HUDEP-2 (cell line): ENCODE data around the gene DTNA.

Experiments
- DNase-seq, 76 experiments: peaks; one replicate each; lab custom pipeline; 2025; ENCODE audit not compliant: unreplicated experiment in 76 of 76; lab: John Stamatoyannopoulos, UW

The DTNA gene

DNA sequence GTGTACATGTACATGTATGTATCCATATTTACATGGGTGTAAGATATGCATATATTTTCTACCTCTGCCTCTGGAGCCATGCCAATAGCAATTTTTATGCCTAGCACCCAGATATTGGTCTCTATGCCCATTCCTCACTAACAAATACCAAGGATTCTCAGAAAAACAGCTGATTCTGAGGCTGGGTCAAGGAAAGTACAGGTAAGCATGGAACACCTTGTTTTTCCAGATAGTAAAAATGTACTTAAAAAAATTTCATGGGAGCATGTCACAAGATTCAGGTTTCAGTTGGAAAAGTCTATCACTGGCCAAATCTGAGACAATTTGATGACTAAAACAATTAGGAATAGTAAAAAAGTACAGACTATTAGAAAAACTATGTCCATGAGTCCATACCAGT lies 216.6 kb downstream of the DTNA start:
- DNase-seq: no peak

DNA sequence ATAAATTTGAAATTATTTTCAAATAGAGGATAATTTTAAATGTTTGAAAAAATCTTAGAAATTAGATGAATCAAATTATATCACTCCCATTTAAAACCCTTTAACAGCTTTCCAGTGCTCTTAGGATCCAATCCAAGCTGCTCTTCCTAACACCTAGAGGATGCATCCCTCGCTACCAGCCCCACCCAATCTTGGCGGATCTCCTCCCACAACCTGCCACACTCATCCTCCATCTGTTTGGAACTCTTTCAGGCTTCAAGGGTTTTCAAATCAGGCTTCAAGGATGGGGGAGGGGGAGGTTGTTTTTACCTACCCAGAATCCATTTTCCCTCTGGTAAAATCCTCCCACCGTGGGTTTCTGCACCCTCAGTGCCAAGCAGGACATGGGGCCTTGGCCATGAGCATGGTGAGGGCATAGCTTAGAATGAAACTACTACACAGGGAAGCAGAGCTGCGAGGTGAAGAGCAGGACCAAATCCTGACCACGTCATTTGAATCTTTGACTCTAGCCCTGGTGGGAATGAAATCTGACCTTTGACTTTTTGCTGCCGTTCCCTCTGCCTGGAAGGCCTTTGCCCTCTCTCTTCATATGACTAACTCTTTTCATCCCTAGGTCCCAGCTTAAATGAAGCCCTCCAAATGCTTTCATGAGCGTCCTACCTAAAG lies 218.1 kb downstream of the DTNA start:
- no peak for DNase-seq

DNA sequence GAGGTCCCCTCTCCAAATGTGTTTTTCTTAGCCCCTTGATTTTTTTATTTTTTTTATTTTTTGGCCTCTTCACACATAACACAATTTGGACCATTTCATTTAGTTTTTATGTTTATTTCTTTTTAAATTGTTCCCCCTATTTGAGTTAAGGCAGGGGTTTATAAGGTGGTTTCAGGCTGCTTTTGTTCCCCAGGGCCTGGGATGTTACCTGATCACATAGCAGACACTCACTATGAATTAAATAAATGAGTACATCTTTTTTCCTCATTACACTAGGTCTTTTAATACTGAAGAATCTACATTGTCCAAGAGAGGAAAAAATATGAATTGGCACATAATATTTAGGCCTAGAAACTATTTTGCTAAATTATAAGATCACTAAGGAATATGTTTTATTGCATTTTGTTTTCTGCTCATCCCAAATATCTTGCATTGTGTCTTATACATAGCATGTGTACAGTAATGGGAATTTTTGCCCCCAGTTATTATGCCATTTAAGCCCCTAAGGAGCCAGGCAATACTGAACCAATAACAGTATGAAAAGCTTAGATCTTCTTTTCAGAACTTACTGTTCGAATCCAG lies 218.7 kb downstream of the DTNA start:
- DNase-seq: no peak

- no peak for DNase-seq
These were observed 219.3 kb downstream of the DTNA start for GRCh38 chr18:34929336-34929780.

DNA sequence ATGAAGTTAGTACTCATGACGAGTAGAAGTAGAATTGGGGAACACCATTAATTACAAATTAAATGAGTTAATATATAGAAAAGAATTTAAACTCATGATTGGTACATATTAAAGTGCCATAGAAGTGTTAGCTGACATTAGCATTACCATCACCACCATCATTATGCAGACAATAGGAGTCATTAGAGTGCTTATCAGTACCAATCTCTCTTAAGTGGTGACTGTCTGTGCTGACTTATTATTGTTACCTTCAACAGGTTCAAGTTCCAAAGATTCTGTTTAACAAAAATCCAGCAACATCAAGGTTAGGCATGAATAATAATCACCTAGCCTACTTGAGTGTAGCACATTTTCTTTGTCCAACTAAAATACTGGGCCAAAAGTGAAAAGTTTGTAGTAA lies 222.3 kb downstream of the DTNA start:
- DNase-seq: no peak

GRCh38 chr18:34932792-34933466 lies 222.8 kb downstream of the DTNA start:
- DNase-seq: no peak

- no peak for DNase-seq
These were observed 224.0 kb downstream of the DTNA start for GRCh38 chr18:34933909-34934661.

- DNase-seq: no peak
These were observed 226.7 kb downstream of the DTNA start for GRCh38 chr18:34936772-34937171.

GRCh38 chr18:34938090-34938489 lies 228.0 kb downstream of the DTNA start:
- DNase-seq: no peak
